ENCODE measurements around the gene TTLL11.

TTLL11 gene

GRCh38 chr9:121871431-121872025 is 221.6 kb downstream of the TTLL11 start:
- no peak for DNase-seq

GRCh38 chr9:121870271-121870670 is 222.8 kb downstream of the TTLL11 start:
- DNase-seq, result no peak

GRCh38 chr9:121868626-121869025 is 224.5 kb downstream of the TTLL11 start:
- no peak for DNase-seq

- DNase-seq, result no peak
Observed at GRCh38 chr9:121866927-121867326, 226.2 kb downstream of the TTLL11 start.

GRCh38 chr9:121865884-121866283 is 227.2 kb downstream of the TTLL11 start:
- no peak for DNase-seq

GRCh38 chr9:121865060-121865459 is 228.0 kb downstream of the TTLL11 start:
- no peak for DNase-seq

- no peak for DNase-seq
Observed at GRCh38 chr9:121863955-121864354, 229.2 kb downstream of the TTLL11 start.

- no peak for DNase-seq
Observed at GRCh38 chr9:121862371-121863332, 230.5 kb downstream of the TTLL11 start.

- no peak for DNase-seq
Observed at GRCh38 chr9:121861501-121862180, 231.5 kb downstream of the TTLL11 start.

- DNase-seq, result no peak
Observed at GRCh38 chr9:121860744-121861143, 232.4 kb downstream of the TTLL11 start.

GRCh38 chr9:121860213-121860612 is 232.9 kb downstream of the TTLL11 start:
- DNase-seq, result no peak

- no peak for DNase-seq
Observed at GRCh38 chr9:121859646-121860045, 233.5 kb downstream of the TTLL11 start.

- DNase-seq, result no peak
Observed at GRCh38 chr9:121858788-121859187, 234.3 kb downstream of the TTLL11 start.

GRCh38 chr9:121857928-121858327 is 235.2 kb downstream of the TTLL11 start:
- peak; percentile 83 to 96 (median 84) for DNase-seq

GRCh38 chr9:121855476-121855875 is 237.6 kb downstream of the TTLL11 start:
- DNase-seq, result no peak

GRCh38 chr9:121853617-121854395 is 239.3 kb downstream of the TTLL11 start:
- DNase-seq, result no peak

GRCh38 chr9:121852651-121853616 is 240.2 kb downstream of the TTLL11 start:
- no peak for DNase-seq

GRCh38 chr9:121852241-121852640 is 240.9 kb downstream of the TTLL11 start:
- DNase-seq, result no peak

- peak in 1 of 3 experiments; percentile 16 for DNase-seq
Observed at GRCh38 chr9:121851641-121852091, 241.4 kb downstream of the TTLL11 start.

GRCh38 chr9:121850366-121850765 is 242.7 kb downstream of the TTLL11 start:
- no peak for DNase-seq

- no peak for DNase-seq
Observed at GRCh38 chr9:121849554-121849953, 243.6 kb downstream of the TTLL11 start.

Data from NCI-H1417 (cell line).